ENCODE measurements around the gene HKDC1. TPM values are rescaled to one million over a fixed set of nuclear protein-coding genes. Genes with fewer than 3 reads are reported as not detected.
A peak's percentile ranks its signal among the peaks of the same experiment; 100 is the strongest.

The HKDC1 gene
- total RNA-seq, 2 experiments from 2014 or later: 0.40 TPM; not detected in 1

GRCh38 chr10:69215405-69216171 lies 4.5 kb upstream of the HKDC1 start:
- H3K36me3 Mint-ChIP-seq (ENCODE audit: low read depth): no peaks in the 10 kb centered on the region
- CTCF ChIA-PET: no interaction called here
- peak overlapping the region; percentile 4 for H3K4me3 Mint-ChIP-seq
- POLR2A ChIA-PET: interaction anchor here (0.6 to 1.2 kb wide), 6 partner anchors 12 to 316 kb away, joined by 3 to 4 read pairs (median 4); no protein-coding TSS in a partner anchor
- H3K4me1 Mint-ChIP-seq (ENCODE audit: low read depth): peaks cover 20% of the 10 kb centered on the region
- no peaks in the 10 kb centered on the region for H3K27me3 Mint-ChIP-seq
- H3K27ac Mint-ChIP-seq: no peak overlapping the region
- DNase-seq (peak; percentile 53), ATAC-seq (peak; percentile 80)
- no peaks in the 10 kb centered on the region for H3K9me3 Mint-ChIP-seq
- TF ChIP-seq CTCF (IDR thresholded peaks at IDR 0.05): no peak
- intact Hi-C loops (cut with micrococcal nuclease): no loop called here

GRCh38 chr10:69216577-69217118 lies 3.5 kb upstream of the HKDC1 start:
- no peak for TF ChIP-seq CTCF (IDR thresholded peaks at IDR 0.05)
- Mint-ChIP-seq H3K4me1 (ENCODE audit: low read depth) (peaks cover 23% of the 10 kb centered on the region), H3K9me3 (no peaks in the 10 kb centered on the region), H3K27me3 (no peaks in the 10 kb centered on the region), H3K36me3 (ENCODE audit: low read depth) (no peaks in the 10 kb centered on the region), H3K4me3 (no peak overlapping the region), H3K27ac (no peak overlapping the region)
- no peak for ATAC-seq
- CTCF ChIA-PET: no interaction called here
- no peak for DNase-seq
- POLR2A ChIA-PET: interaction anchor here (0.6 to 1.2 kb wide), 3 partner anchors 23 to 186 kb away, joined by 3 to 4 read pairs (median 3); no protein-coding TSS in a partner anchor
- intact Hi-C loops (cut with micrococcal nuclease): no loop called here

- ChIA-PET POLR2A (no interaction called here), CTCF (no interaction called here)
- peaks cover 29% of the 10 kb centered on the region for H3K4me1 Mint-ChIP-seq (ENCODE audit: low read depth)
- H3K4me3 Mint-ChIP-seq: no peak overlapping the region
- no peaks in the 10 kb centered on the region for H3K36me3 Mint-ChIP-seq (ENCODE audit: low read depth)
- H3K27me3 Mint-ChIP-seq: no peaks in the 10 kb centered on the region
- no peak overlapping the region for H3K27ac Mint-ChIP-seq
- no peak for DNase-seq
- H3K9me3 Mint-ChIP-seq: no peaks in the 10 kb centered on the region
- ATAC-seq: no peak
- intact Hi-C loops (cut with micrococcal nuclease): no loop called here
- no peak for TF ChIP-seq CTCF (IDR thresholded peaks at IDR 0.05)
Measured at GRCh38 chr10:69217119-69217754, 2.9 kb upstream of the HKDC1 start.

- Mint-ChIP-seq H3K36me3 (ENCODE audit: low read depth) (no peaks in the 10 kb centered on the region), H3K27ac (no peak overlapping the region), H3K4me3 (no peak overlapping the region), H3K4me1 (ENCODE audit: low read depth) (peaks cover 34% of the 10 kb centered on the region), H3K27me3 (no peaks in the 10 kb centered on the region), H3K9me3 (no peaks in the 10 kb centered on the region)
- POLR2A ChIA-PET: interaction anchor here (0.9 kb wide), 1 partner anchor 9 kb away, joined by 3 read pairs; no protein-coding TSS in a partner anchor
- DNase-seq (no peak), ATAC-seq (no peak)
- TF ChIP-seq CTCF (IDR thresholded peaks at IDR 0.05): no peak
- CTCF ChIA-PET: no interaction called here
- intact Hi-C loops (cut with micrococcal nuclease): no loop called here
Measured at GRCh38 chr10:69218831-69219230, 1.3 kb upstream of the HKDC1 start.

All from activated CD8-positive, alpha-beta T cell treated with anti-CD3 and anti-CD28 coated beads for 36 hours (primary cell).